ENCODE data around the gene LRIG1. TPM values are rescaled to one million over a fixed set of nuclear protein-coding genes. Genes with fewer than 3 reads are reported as not detected.

Gene LRIG1
- total RNA-seq, 1 donor from 2014 or later = 64.4 TPM

GRCh38 chr3:66403323-66403990 is 97.4 kb downstream of the LRIG1 start:
- DNase-seq (ENCODE audit: low spot score) = no peak

GRCh38 chr3:66402596-66403290 is 98.1 kb downstream of the LRIG1 start:
- DNase-seq (ENCODE audit: low spot score) = no peak

- DNase-seq (ENCODE audit: low spot score) = no peak
Observed at GRCh38 chr3:66401675-66402491, 98.9 kb downstream of the LRIG1 start.

GRCh38 chr3:66401157-66401550 is 99.7 kb downstream of the LRIG1 start:
- no peak for DNase-seq (ENCODE audit: low spot score)

- DNase-seq (ENCODE audit: low spot score) = no peak
Observed at GRCh38 chr3:66400411-66401156, 100.2 kb downstream of the LRIG1 start.

GRCh38 chr3:66399529-66400232 is 101.1 kb downstream of the LRIG1 start:
- no peak for DNase-seq (ENCODE audit: low spot score)

GRCh38 chr3:66398228-66399025 is 102.4 kb downstream of the LRIG1 start:
- DNase-seq (ENCODE audit: low spot score) = no peak

GRCh38 chr3:66397745-66398144 is 103.1 kb downstream of the LRIG1 start:
- no peak for DNase-seq (ENCODE audit: low spot score)

- no peak for DNase-seq (ENCODE audit: low spot score)
Observed at GRCh38 chr3:66396888-66397287, 103.9 kb downstream of the LRIG1 start.

- DNase-seq (ENCODE audit: low spot score) = no peak
Observed at GRCh38 chr3:66396161-66396760, 104.6 kb downstream of the LRIG1 start.

- DNase-seq (ENCODE audit: low spot score) = no peak
Observed at GRCh38 chr3:66395635-66396034, 105.2 kb downstream of the LRIG1 start.

- no peak for DNase-seq (ENCODE audit: low spot score)
Observed at GRCh38 chr3:66394753-66395249, 106.0 kb downstream of the LRIG1 start.

- DNase-seq (ENCODE audit: low spot score) = no peak
Observed at GRCh38 chr3:66394019-66394752, 106.6 kb downstream of the LRIG1 start.

- no peak for DNase-seq (ENCODE audit: low spot score)
Observed at GRCh38 chr3:66393333-66394005, 107.4 kb downstream of the LRIG1 start.

- no peak for DNase-seq (ENCODE audit: low spot score)
Observed at GRCh38 chr3:66392966-66393332, 107.9 kb downstream of the LRIG1 start.

GRCh38 chr3:66392512-66392911 is 108.3 kb downstream of the LRIG1 start:
- no peak for DNase-seq (ENCODE audit: low spot score)

- no peak for DNase-seq (ENCODE audit: low spot score)
Observed at GRCh38 chr3:66390013-66390412, 110.8 kb downstream of the LRIG1 start.

- DNase-seq (ENCODE audit: low spot score) = no peak
Observed at GRCh38 chr3:66386925-66387650, 113.7 kb downstream of the LRIG1 start.
